HEK293 (cell line): ENCODE measurements around the gene GPER1.

Experiments
- CTCF ChIA-PET: fragments of 350-600 bp; formaldehyde crosslinking; extraction: SDS; loops from one replicate; lab custom pipeline; 2021; ENCODE audit warnings: antibody characterized with exemption; lab: Yijun Ruan, JAX
- POLR2A ChIA-PET: fragments of 300-600 bp; formaldehyde crosslinking; extraction: SDS; loops from one replicate; lab custom pipeline; 2020; ENCODE audit warnings: antibody characterized with exemption, inconsistent platforms; lab: Yijun Ruan, JAX
- H3K27ac ChIP-seq: fragments of 200-500 bp; sonication (Bioruptor generic); 2 replicates; pipeline ENCODE4 v1.5.1; 2014; ENCODE audit warnings: low read depth, low read length, control low read depth, inconsistent platforms; ENCODE audit errors: extremely low read depth
- H3K36me3 ChIP-seq, 2 experiments: fragments of 200-500 bp in 1 of 2; sonication (Bioruptor generic) in 1 of 2; 1 replicate in 1 of 2; 2 replicates in 1 of 2; pipeline ENCODE4 v1.5.1; 2014 to 2017; ENCODE audit warnings: inconsistent platforms in 2 of 2, low read length in 2 of 2; ENCODE audit not compliant: control insufficient read depth in 2 of 2, insufficient read depth in 1 of 2
- H3K4me1 ChIP-seq: fragments of 200-500 bp; sonication (Bioruptor generic); 2 replicates; pipeline ENCODE4 v1.5.1; 2014; ENCODE audit warnings: mild to moderate bottlenecking, low read length, inconsistent platforms; ENCODE audit not compliant: control insufficient read depth, insufficient read depth
- H3K4me3 ChIP-seq: 2 replicates; pipeline ENCODE4 v1.5.1; 2011; ENCODE audit warnings: low read depth, mild to moderate bottlenecking, control low read depth, low read length, moderate library complexity
- H3K9me3 ChIP-seq: fragments of 200-500 bp; sonication (Bioruptor generic); 2 replicates; pipeline ENCODE4 v1.5.1; 2014; ENCODE audit warnings: low read depth, low read length, inconsistent platforms; ENCODE audit not compliant: control insufficient read depth, insufficient read depth
- GLIS2 ChIP-seq: fragments of 450-650 bp; formaldehyde crosslinking; IDR thresholded peaks from 2 replicates; pipeline ENCODE4 v1.5.1; 2016; ENCODE audit warnings: missing biosample characterization, missing genetic modification characterization
- KLF10 ChIP-seq: fragments of 450-650 bp; IDR thresholded peaks from 2 replicates; pipeline ENCODE4 v1.5.1; 2018; ENCODE audit warnings: missing biosample characterization, mild to moderate bottlenecking, missing genetic modification characterization
- KLF9 ChIP-seq: fragments of 450-650 bp; formaldehyde crosslinking; IDR thresholded peaks from 2 replicates; pipeline ENCODE4 v1.5.1; 2016; ENCODE audit warnings: missing biosample characterization, missing genetic modification characterization, low read depth
- SCRT2 ChIP-seq: fragments of 450-650 bp; formaldehyde crosslinking; IDR thresholded peaks from 2 replicates; pipeline ENCODE4 v1.5.1; 2016; ENCODE audit warnings: missing biosample characterization, missing genetic modification characterization
- SETDB1 ChIP-seq: IDR thresholded peaks from one replicate; pipeline ENCODE4 v1.6.1; 2017; ENCODE audit warnings: mild to moderate bottlenecking, low read length, moderate library complexity, mixed read lengths; ENCODE audit not compliant: insufficient read length
- ZBTB8A ChIP-seq: fragments of 450-650 bp; formaldehyde crosslinking; IDR thresholded peaks from 2 replicates; pipeline ENCODE4 v1.5.1; 2016; ENCODE audit warnings: missing biosample characterization, missing genetic modification characterization
- ZIC2 ChIP-seq: fragments of 450-650 bp; formaldehyde crosslinking; IDR thresholded peaks from 2 replicates; pipeline ENCODE4 v1.5.1; 2016; ENCODE audit warnings: missing biosample characterization, missing genetic modification characterization
- ZNF133 ChIP-seq: fragments of 450-650 bp; formaldehyde crosslinking; IDR thresholded peaks from 2 replicates; pipeline ENCODE4 v1.5.1; 2016; ENCODE audit warnings: missing biosample characterization, missing genetic modification characterization
- ZNF248 ChIP-seq: fragments of 450-650 bp; formaldehyde crosslinking; IDR thresholded peaks from 2 replicates; pipeline ENCODE4 v1.5.1; 2017; ENCODE audit warnings: missing biosample characterization, missing genetic modification characterization
- ZNF266 ChIP-seq: fragments of 450-650 bp; formaldehyde crosslinking; IDR thresholded peaks from 2 replicates; pipeline ENCODE4 v1.5.1; 2016; ENCODE audit warnings: missing biosample characterization, missing genetic modification characterization, low read depth
- ZNF324 ChIP-seq: fragments of 450-650 bp; formaldehyde crosslinking; IDR thresholded peaks from 2 replicates; pipeline ENCODE4 v1.5.1; 2016; ENCODE audit warnings: missing biosample characterization, missing genetic modification characterization
- ZNF350 ChIP-seq: fragments of 450-650 bp; formaldehyde crosslinking; IDR thresholded peaks from 2 replicates; pipeline ENCODE4 v1.5.0; 2017; ENCODE audit warnings: missing biosample characterization, mild to moderate bottlenecking, missing genetic modification characterization
- ZNF366 ChIP-seq: fragments of 450-650 bp; formaldehyde crosslinking; conservative IDR thresholded peaks from 2 replicates; pipeline ENCODE4 v1.5.1; 2016; ENCODE audit warnings: missing biosample characterization, missing genetic modification characterization
- ZNF548 ChIP-seq: fragments of 450-650 bp; formaldehyde crosslinking; IDR thresholded peaks from 2 replicates; pipeline ENCODE4 v1.5.1; 2016; ENCODE audit warnings: missing biosample characterization, missing genetic modification characterization
- ZNF571 ChIP-seq: fragments of 450-650 bp; formaldehyde crosslinking; IDR thresholded peaks from 2 replicates; pipeline ENCODE4 v1.5.0; 2017; ENCODE audit warnings: missing biosample characterization, missing genetic modification characterization
- ZNF585B ChIP-seq: fragments of 450-650 bp; formaldehyde crosslinking; IDR thresholded peaks from 2 replicates; pipeline ENCODE4 v1.5.1; 2016; ENCODE audit warnings: missing biosample characterization, missing genetic modification characterization
- ZNF596 ChIP-seq: fragments of 450-650 bp; IDR thresholded peaks from 2 replicates; pipeline ENCODE4 v1.5.0; 2018; ENCODE audit warnings: missing biosample characterization, mild to moderate bottlenecking, missing genetic modification characterization, moderate library complexity
- ZNF664 ChIP-seq: fragments of 450-650 bp; formaldehyde crosslinking; IDR thresholded peaks from 2 replicates; pipeline ENCODE4 v1.5.1; 2016; ENCODE audit warnings: missing biosample characterization, missing genetic modification characterization
- ZNF785 ChIP-seq: fragments of 450-650 bp; formaldehyde crosslinking; IDR thresholded peaks from 2 replicates; pipeline ENCODE4 v1.5.1; 2016; ENCODE audit warnings: missing biosample characterization, missing genetic modification characterization
- TF ChIP-seq, protein P1 (sequence below): fragments of 450-650 bp; formaldehyde crosslinking; IDR thresholded peaks from 2 replicates; pipeline ENCODE4 v1.5.1; 2016; ENCODE audit warnings: missing biosample characterization, missing genetic modification characterization
- TF ChIP-seq, protein P2 (sequence below): fragments of 450-650 bp; formaldehyde crosslinking; IDR thresholded peaks from 2 replicates; pipeline ENCODE4 v1.5.1; 2017; ENCODE audit warnings: missing biosample characterization, missing genetic modification characterization
- TF ChIP-seq, protein P3 (sequence below): fragments of 450-650 bp; formaldehyde crosslinking; IDR thresholded peaks from 2 replicates; pipeline ENCODE4 v1.5.1; 2016; ENCODE audit warnings: missing biosample characterization, missing genetic modification characterization
- TF ChIP-seq, protein P4 (sequence below): fragments of 450-650 bp; formaldehyde crosslinking; IDR thresholded peaks from 2 replicates; pipeline ENCODE4 v1.5.1; 2016; ENCODE audit warnings: missing biosample characterization, missing genetic modification characterization
- TF ChIP-seq, protein P5 (sequence below): IDR thresholded peaks from 2 replicates; pipeline ENCODE4 v1.6.1; 2011; ENCODE audit warnings: mild to moderate bottlenecking, low read depth, low read length, borderline replicate concordance

The GPER1 gene

DNA sequence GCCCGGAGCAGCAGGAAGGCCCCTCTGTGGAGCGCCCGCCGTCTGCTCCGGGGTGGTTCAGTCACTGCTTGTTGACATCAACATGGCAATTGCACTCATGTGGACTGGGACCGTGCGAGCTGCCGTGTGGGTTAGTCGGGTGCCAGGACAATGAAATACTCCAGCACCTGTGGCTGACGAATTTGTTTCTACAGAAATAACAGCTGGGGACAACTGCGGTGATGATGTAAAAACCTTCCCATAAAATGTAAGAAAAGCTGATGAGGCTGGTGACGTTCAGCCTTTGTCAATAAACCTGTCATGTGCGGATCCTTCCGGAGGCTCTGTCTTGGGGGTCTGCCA lies 5.6 kb downstream of the GPER1 start:
- POLR2A ChIA-PET = no interaction called here

DNA sequence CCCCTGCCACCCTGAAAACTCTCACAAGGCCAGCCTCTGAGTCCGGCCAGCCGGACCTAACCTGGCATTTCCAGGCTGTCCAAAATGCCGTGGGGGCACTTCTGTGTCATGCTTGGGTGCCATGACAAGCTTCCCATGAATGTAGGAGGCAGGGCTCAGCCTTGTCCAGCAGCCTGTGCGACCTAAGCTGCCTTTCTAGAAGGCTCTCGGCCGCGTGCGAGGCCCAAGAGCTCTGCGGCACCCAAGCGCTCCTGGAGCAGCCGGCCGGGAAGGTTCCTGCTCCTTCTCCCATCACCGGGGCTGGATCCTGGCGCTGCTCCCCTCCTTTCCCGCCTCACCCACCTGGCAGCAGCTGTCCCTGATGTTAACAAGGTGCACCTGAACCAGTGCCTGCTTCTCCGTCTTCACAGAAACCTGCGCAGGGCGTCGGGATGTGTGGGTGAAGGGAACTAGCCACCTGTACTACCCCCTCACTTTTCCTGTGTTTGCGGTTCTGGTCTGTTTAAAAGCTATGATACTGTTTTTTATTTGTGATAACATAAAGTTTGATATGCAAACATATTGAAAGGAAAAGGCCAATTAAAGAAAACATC lies 6.1 kb downstream of the GPER1 start:
- no peak overlapping the region for H3K27ac ChIP-seq
- H3K36me3 ChIP-seq = peaks cover 0 to 10% of the 10 kb centered on the region in 2 experiments; a peak in 1 of 3 replicates
- no peaks in the 10 kb centered on the region for H3K4me1 ChIP-seq
- CTCF ChIA-PET = interaction anchor here (0.9 to 1.4 kb wide), 5 partner anchors 9 to 101 kb away, joined by 3 to 4 read pairs (median 3); no protein-coding TSS in a partner anchor
- TF ChIP-seq, protein P1, sequence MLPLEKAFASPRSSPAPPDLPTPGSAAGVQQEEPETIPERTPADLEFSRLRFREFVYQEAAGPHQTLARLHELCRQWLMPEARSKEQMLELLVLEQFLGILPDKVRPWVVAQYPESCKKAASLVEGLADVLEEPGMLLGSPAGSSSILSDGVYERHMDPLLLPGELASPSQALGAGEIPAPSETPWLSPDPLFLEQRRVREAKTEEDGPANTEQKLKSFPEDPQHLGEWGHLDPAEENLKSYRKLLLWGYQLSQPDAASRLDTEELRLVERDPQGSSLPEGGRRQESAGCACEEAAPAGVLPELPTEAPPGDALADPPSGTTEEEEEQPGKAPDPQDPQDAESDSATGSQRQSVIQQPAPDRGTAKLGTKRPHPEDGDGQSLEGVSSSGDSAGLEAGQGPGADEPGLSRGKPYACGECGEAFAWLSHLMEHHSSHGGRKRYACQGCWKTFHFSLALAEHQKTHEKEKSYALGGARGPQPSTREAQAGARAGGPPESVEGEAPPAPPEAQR = no peak
- no peak for TF ChIP-seq SCRT2 (tag by site-specific recombination)
- TF ChIP-seq ZNF133 (tag by site-specific recombination) = no peak
- TF ChIP-seq, protein P2, sequence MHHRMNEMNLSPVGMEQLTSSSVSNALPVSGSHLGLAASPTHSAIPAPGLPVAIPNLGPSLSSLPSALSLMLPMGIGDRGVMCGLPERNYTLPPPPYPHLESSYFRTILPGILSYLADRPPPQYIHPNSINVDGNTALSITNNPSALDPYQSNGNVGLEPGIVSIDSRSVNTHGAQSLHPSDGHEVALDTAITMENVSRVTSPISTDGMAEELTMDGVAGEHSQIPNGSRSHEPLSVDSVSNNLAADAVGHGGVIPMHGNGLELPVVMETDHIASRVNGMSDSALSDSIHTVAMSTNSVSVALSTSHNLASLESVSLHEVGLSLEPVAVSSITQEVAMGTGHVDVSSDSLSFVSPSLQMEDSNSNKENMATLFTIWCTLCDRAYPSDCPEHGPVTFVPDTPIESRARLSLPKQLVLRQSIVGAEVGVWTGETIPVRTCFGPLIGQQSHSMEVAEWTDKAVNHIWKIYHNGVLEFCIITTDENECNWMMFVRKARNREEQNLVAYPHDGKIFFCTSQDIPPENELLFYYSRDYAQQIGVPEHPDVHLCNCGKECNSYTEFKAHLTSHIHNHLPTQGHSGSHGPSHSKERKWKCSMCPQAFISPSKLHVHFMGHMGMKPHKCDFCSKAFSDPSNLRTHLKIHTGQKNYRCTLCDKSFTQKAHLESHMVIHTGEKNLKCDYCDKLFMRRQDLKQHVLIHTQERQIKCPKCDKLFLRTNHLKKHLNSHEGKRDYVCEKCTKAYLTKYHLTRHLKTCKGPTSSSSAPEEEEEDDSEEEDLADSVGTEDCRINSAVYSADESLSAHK (tag by site-specific recombination) = no peak
- no peak for TF ChIP-seq KLF10
- TF ChIP-seq SETDB1 = no peak
- TF ChIP-seq ZNF664 (tag by site-specific recombination) = no peak
- TF ChIP-seq, protein P3, sequence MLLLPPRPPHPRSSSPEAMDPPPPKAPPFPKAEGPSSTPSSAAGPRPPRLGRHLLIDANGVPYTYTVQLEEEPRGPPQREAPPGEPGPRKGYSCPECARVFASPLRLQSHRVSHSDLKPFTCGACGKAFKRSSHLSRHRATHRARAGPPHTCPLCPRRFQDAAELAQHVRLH (tag by site-specific recombination) = no peak
- no peak for TF ChIP-seq ZNF785
- TF ChIP-seq, all 188 proteins: peak for 0
- Histone ChIP-seq H3K4me3 (no peak overlapping the region), H3K9me3 (no peaks in the 10 kb centered on the region)
- POLR2A ChIA-PET = no interaction called here

More for the DNA sequence above, 5.6 kb downstream of the GPER1 start:
- Histone ChIP-seq H3K27ac (no peak overlapping the region), H3K4me1 (no peaks in the 10 kb centered on the region), H3K4me3 (no peak overlapping the region), H3K36me3 (peaks cover 0 to 10% of the 10 kb centered on the region in 2 experiments; a peak in 1 of 3 replicates), H3K9me3 (no peaks in the 10 kb centered on the region)
- CTCF ChIA-PET = interaction anchor here (0.9 to 1.4 kb wide), 3 partner anchors 29 to 101 kb away, joined by 3 to 4 read pairs (median 3); no protein-coding TSS in a partner anchor
- TF ChIP-seq, protein P4, sequence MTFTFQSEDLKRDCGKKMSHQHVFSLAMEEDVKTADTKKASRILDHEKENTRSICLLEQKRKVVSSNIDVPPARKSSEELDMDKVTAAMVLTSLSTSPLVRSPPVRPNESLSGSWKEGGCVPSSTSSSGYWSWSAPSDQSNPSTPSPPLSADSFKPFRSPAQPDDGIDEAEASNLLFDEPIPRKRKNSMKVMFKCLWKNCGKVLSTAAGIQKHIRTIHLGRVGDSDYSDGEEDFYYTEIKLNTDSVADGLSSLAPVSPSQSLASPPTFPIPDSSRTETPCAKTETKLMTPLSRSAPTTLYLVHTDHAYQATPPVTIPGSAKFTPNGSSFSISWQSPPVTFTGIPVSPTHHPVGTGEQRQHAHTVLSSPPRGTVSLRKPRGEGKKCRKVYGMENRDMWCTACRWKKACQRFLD (tag by site-specific recombination) = no peak
- TF ChIP-seq ZIC2 (tag by site-specific recombination) (no peak), ZNF248 (no peak), ZNF585B (no peak)

DNA sequence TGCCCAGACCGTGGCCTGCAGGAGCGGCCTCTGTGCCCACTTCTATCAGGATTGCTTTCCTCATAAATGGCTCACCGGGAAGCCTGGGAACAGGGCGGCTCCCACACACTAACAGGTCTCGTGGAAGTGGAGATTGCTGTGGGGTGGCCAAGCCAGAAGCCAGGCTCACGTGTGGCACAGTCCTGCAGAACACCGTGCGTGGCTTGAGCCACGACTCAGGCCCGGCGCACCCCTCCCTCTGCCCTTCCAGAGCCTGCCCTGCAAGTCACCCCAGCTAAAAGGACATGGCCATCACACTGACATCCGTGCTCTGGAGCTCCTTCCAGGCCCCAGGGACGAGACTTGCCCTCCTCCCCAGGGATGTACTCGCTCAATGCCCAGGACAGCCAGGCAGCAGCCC lies 7.0 kb downstream of the GPER1 start:
- CTCF ChIA-PET = interaction anchor here (0.7 to 1.2 kb wide), 3 partner anchors 9 to 84 kb away, joined by 3 to 4 read pairs (median 3); no protein-coding TSS in a partner anchor
- Histone ChIP-seq H3K4me1 (no peaks in the 10 kb centered on the region), H3K27ac (no peak overlapping the region), H3K4me3 (no peak overlapping the region), H3K36me3 (peaks cover 0 to 10% of the 10 kb centered on the region in 2 experiments; a peak in 1 of 3 replicates), H3K9me3 (no peaks in the 10 kb centered on the region)
- POLR2A ChIA-PET = interaction anchor here (1.0 kb wide), 1 partner anchor 9 kb away, joined by 4 read pairs; no protein-coding TSS in a partner anchor
- TF ChIP-seq, protein P5, sequence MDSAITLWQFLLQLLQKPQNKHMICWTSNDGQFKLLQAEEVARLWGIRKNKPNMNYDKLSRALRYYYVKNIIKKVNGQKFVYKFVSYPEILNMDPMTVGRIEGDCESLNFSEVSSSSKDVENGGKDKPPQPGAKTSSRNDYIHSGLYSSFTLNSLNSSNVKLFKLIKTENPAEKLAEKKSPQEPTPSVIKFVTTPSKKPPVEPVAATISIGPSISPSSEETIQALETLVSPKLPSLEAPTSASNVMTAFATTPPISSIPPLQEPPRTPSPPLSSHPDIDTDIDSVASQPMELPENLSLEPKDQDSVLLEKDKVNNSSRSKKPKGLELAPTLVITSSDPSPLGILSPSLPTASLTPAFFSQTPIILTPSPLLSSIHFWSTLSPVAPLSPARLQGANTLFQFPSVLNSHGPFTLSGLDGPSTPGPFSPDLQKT = no peak
- TF ChIP-seq, protein P3 (tag by site-specific recombination) = no peak
- TF ChIP-seq ZNF596 (no peak), ZNF133 (tag by site-specific recombination) (no peak), ZNF571 (tag by site-specific recombination) (no peak), ZNF366 (tag by site-specific recombination) (no peak), GLIS2 (tag by site-specific recombination) (no peak), KLF9 (tag by site-specific recombination) (no peak), ZNF324 (no peak), ZNF350 (tag by site-specific recombination) (no peak), ZNF266 (tag by site-specific recombination) (no peak), ZBTB8A (no peak), ZNF548 (no peak)
